Spleen (tissue), 11 donors: Measurements from ENCODE around the gene NFYA. TPM values are rescaled to one million over a fixed set of nuclear protein-coding genes. Genes with fewer than 3 reads are reported as not detected.

Source experiments
- DNase-seq: peaks from one replicate; pipeline ENCODE4 v3.0.0-alpha.2; 2020
- H3K27ac ChIP-seq, 8 donors: fragments of 200-600 bp; sonication (generic) in 7 of 8; 1 replicate in 4 of 8; 2 replicates in 4 of 8; pipeline versions ENCODE4 v1.5.0 to v1.8.0; 2016 to 2021; ENCODE audit warnings: inconsistent platforms in 4 of 8, mild to moderate bottlenecking in 4 of 8, moderate library complexity in 1 of 8
- H3K27me3 ChIP-seq, 7 donors: fragments of 200-600 bp; sonication (generic) in 6 of 7; replicated peaks in 1 of 7; 1 replicate in 4 of 7; 2 replicates in 3 of 7; pipeline versions ENCODE4 v1.5.0 to v1.8.0; 2016 to 2021; ENCODE audit warnings: inconsistent platforms in 3 of 7, mild to moderate bottlenecking in 1 of 7
- H3K36me3 ChIP-seq, 6 donors: fragments of 200-600 bp; sonication (generic) in 5 of 6; 1 replicate in 4 of 6; 2 replicates in 2 of 6; pipeline versions ENCODE4 v1.5.0 to v1.8.0; 2016 to 2021; ENCODE audit warnings: inconsistent platforms in 2 of 6
- H3K4me1 ChIP-seq, 6 donors: fragments of 200-600 bp; sonication (generic) in 5 of 6; 1 replicate in 3 of 6; 2 replicates in 3 of 6; pipeline versions ENCODE4 v1.5.0 to v1.8.0; 2016 to 2021; ENCODE audit warnings: inconsistent platforms in 3 of 6
- H3K4me3 ChIP-seq, 8 donors: fragments of 200-600 bp; sonication (generic) in 7 of 8; 1 replicate in 4 of 8; 2 replicates in 4 of 8; pipeline versions ENCODE4 v1.5.0 to v1.8.0; 2016 to 2021; ENCODE audit warnings: inconsistent platforms in 4 of 8, mild to moderate bottlenecking in 4 of 8, moderate library complexity in 2 of 8
- H3K9me3 ChIP-seq, 8 donors: fragments of 200-600 bp; sonication (generic) in 7 of 8; 1 replicate in 4 of 8; 2 replicates in 4 of 8; pipeline versions ENCODE4 v1.5.0 to v1.8.0; 2016 to 2021; ENCODE audit warnings: inconsistent platforms in 4 of 8
- CTCF ChIP-seq, 11 experiments: fragments of 200-600 bp in 7 of 11; fragments of 450-650 bp in 4 of 11; sonication (generic) in 4 of 11; IDR thresholded peaks in 8 of 11; conservative IDR thresholded peaks in 3 of 11; 1 replicate in 7 of 11; 2 replicates in 4 of 11; pipeline versions ENCODE4 v1.4.0 to v1.8.0; 2016 to 2021; ENCODE audit warnings: antibody characterized with exemption in 11 of 11, inconsistent platforms in 4 of 11, mild to moderate bottlenecking in 1 of 11
- POLR2A ChIP-seq, 3 donors: fragments of 450-650 bp; IDR thresholded peaks; one replicate each; pipeline ENCODE4 v1.5.1; 2017; ENCODE audit warnings: antibody characterized with exemption in 3 of 3, mild to moderate bottlenecking in 1 of 3
- POLR2AphosphoS5 ChIP-seq, 3 donors: sonication (generic); formaldehyde crosslinking; IDR thresholded peaks; one replicate each; pipeline ENCODE4 v1.5.1; 2017; ENCODE audit warnings: antibody characterized with exemption in 3 of 3
- WGBS, 5 donors: extraction: QIAGEN DNeasy Blood & Tissue Kit in 3 of 5; methylation state at CpG; one replicate each; pipeline versions ENCODE4 v1.1.5 to v1.1.7; 2013 to 2018; 5-methylcytosine and 5-hydroxymethylcytosine counted together
- intact Hi-C: fragments of 100-400 bp; cut with DNase I; formaldehyde crosslinking; loops from one replicate; pipeline ENCODE4 v1.15.0; 2023; ENCODE audit warnings: low total_unique reads
- polyA plus RNA-seq, 3 donors: library from polyadenylated mRNA; stranded (reverse); fragments of 200-250 nt; gene quantifications; one replicate each; pipeline ENCODE4 v1.2.1, GENCODE V29; 2013
- total RNA-seq, 7 donors: library from RNA; depleted of rRNA in 3 of 7; stranded (reverse); fragments of >200 nt in 3 of 7; fragmentation: NEBNext Ultra II Directional in 4 of 7; extraction: Animal tissue kit (Norgen Biotek cat#: 25700) in 4 of 7; gene quantifications; one replicate each; pipeline versions ENCODE4 v1.1.0 to v1.2.1, GENCODE V29; 2016 to 2021
- donor health status: healthy with polysubstance abuse.
- donor health status: DM: no; HTN: no; CAD: no; lungs with moderate emphysema.
- donor health status: DM: no; HTN: no; CAD: no.
- donor health status: Bipolar disorder and iron deficiency.
- donor health status: healthy.
- donor health status: DM: no; HTN: no; CAD: no.
- donor health status: DM: yes; HTN: yes; CAD: no.

The NFYA gene
- total and polyA plus RNA-seq, 10 donors = 6.4 to 34.8 (median 25.5) TPM

DNA sequence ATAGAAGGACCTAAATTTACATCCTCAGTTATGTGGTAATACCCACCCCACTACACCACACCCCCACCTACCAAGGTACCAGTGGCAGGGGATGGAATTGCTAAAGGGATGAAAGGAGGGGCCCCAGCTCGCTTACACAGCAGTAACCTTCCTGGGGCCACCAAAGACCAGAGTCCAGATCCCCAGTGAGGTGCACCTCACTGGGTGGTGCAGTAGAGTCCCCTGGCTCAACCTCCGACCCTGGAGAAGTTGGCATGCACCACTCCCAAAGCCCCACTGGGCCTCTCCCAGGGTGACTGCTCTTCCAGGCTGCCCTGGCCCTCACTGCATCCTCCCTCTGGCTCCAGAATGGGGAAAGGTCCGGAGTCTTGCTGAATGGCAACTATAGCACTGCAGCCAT is 34.6 kb upstream of the NFYA start:
- no peaks in the 10 kb centered on the region for H3K9me3 ChIP-seq
- 82 to 96% (median 89%) methylated on average over 3 of the region's 3 CpGs for WGBS, 5 donors

GRCh38 chr6:41039060-41039998 is 33.4 kb upstream of the NFYA start, which contains the start of gene UNC5CL:
UNC5CL (minus strand) TSS chr6:41039221; CDS start chr6:41035074, 4,147 bp downstream.
- Histone ChIP-seq H3K27me3 (no peaks in the 10 kb centered on the region), H3K4me1 (no peaks in the 10 kb centered on the region), H3K27ac (no peak within 1 kb of the TSS), H3K36me3 (peaks cover 0 to 12% (median 0%) of the 10 kb centered on the region in 6 donors), H3K9me3 (no peaks in the 10 kb centered on the region), H3K4me3 (no peak within 1 kb of the TSS)
- peak in 10 of 11 experiments; percentile 38 to 80 (median 62) for TF ChIP-seq CTCF (IDR thresholded peaks at IDR 0.05 in 8 of 11, conservative IDR thresholded peaks at IDR 0.05 in 3 of 11)
- no peak for TF ChIP-seq POLR2AphosphoS5 (IDR thresholded peaks at IDR 0.05)
- WGBS, 5 donors = 69 to 73% (median 71%) methylated on average over 10 of the region's 10 CpGs
- DNase-seq = no peak
- intact Hi-C loops = no loop called here

More for the DNA sequence above, 34.6 kb upstream of the NFYA start:
- Histone ChIP-seq H3K4me3 (no peak overlapping the region), H3K27me3 (no peaks in the 10 kb centered on the region), H3K27ac (no peak overlapping the region), H3K4me1 (no peaks in the 10 kb centered on the region), H3K36me3 (peaks cover 0 to 13% (median 0%) of the 10 kb centered on the region in 6 donors)
- TF ChIP-seq CTCF (IDR thresholded peaks at IDR 0.05 in 8 of 11, conservative IDR thresholded peaks at IDR 0.05 in 3 of 11) (no peak), POLR2AphosphoS5 (IDR thresholded peaks at IDR 0.05) (no peak), POLR2A (IDR thresholded peaks at IDR 0.05) (no peak)
- intact Hi-C loops = no loop called here
- DNase-seq = no peak

GRCh38 chr6:41040101-41040939 is 32.5 kb upstream of the NFYA start:
- intact Hi-C loops = no loop called here
- H3K4me3 ChIP-seq = no peak overlapping the region
- H3K36me3 ChIP-seq = peaks cover 0 to 10% (median 0%) of the 10 kb centered on the region in 6 donors
- no peak for DNase-seq
- no peaks in the 10 kb centered on the region for H3K4me1 ChIP-seq
- H3K9me3 ChIP-seq = no peaks in the 10 kb centered on the region
- H3K27ac ChIP-seq = no peak overlapping the region
- no peak for TF ChIP-seq POLR2A (IDR thresholded peaks at IDR 0.05)
- no peak for TF ChIP-seq POLR2AphosphoS5 (IDR thresholded peaks at IDR 0.05)
- no peak for TF ChIP-seq CTCF (IDR thresholded peaks at IDR 0.05 in 8 of 11, conservative IDR thresholded peaks at IDR 0.05 in 3 of 11)
- no peaks in the 10 kb centered on the region for H3K27me3 ChIP-seq
- 67 to 73% (median 71%) methylated on average over 6 of the region's 6 CpGs for WGBS, 5 donors
